GM21786 (cell line): Measurements from ENCODE around the gene TMEM163.

Experiments used
- ATAC-seq: cut with Tn5 transposase; IDR thresholded peaks from one replicate; pipeline ENCODE4 v1.9.1; 2021; ENCODE audit not compliant: unreplicated experiment

Gene TMEM163

GRCh38 chr2:134693359-134694330 is 25.2 kb downstream of the TMEM163 start:
- ATAC-seq, result no peak

GRCh38 chr2:134692499-134692898 is 26.3 kb downstream of the TMEM163 start:
- no peak for ATAC-seq

GRCh38 chr2:134690629-134691215 is 28.1 kb downstream of the TMEM163 start:
- no peak for ATAC-seq

GRCh38 chr2:134689315-134689714 is 29.5 kb downstream of the TMEM163 start:
- no peak for ATAC-seq

GRCh38 chr2:134685967-134686366 is 32.8 kb downstream of the TMEM163 start:
- no peak for ATAC-seq

- no peak for ATAC-seq
Observed at GRCh38 chr2:134683561-134684112, 35.2 kb downstream of the TMEM163 start.

GRCh38 chr2:134682726-134683125 is 36.1 kb downstream of the TMEM163 start:
- no peak for ATAC-seq

GRCh38 chr2:134681201-134681600 is 37.6 kb downstream of the TMEM163 start:
- no peak for ATAC-seq

GRCh38 chr2:134679745-134680144 is 39.1 kb downstream of the TMEM163 start:
- no peak for ATAC-seq

- no peak for ATAC-seq
Observed at GRCh38 chr2:134679294-134679693, 39.5 kb downstream of the TMEM163 start.

- ATAC-seq, result no peak
Observed at GRCh38 chr2:134677856-134678756, 40.7 kb downstream of the TMEM163 start.

- no peak for ATAC-seq
Observed at GRCh38 chr2:134676960-134677359, 41.8 kb downstream of the TMEM163 start.

- no peak for ATAC-seq
Observed at GRCh38 chr2:134675314-134675713, 43.5 kb downstream of the TMEM163 start.

GRCh38 chr2:134674687-134675086 is 44.1 kb downstream of the TMEM163 start:
- ATAC-seq, result no peak

- no peak for ATAC-seq
Observed at GRCh38 chr2:134671513-134671912, 47.3 kb downstream of the TMEM163 start.

GRCh38 chr2:134670955-134671354 is 47.8 kb downstream of the TMEM163 start:
- ATAC-seq, result no peak

GRCh38 chr2:134669731-134670669 is 48.8 kb downstream of the TMEM163 start:
- no peak for ATAC-seq

- ATAC-seq, result no peak
Observed at GRCh38 chr2:134668821-134669220, 50.0 kb downstream of the TMEM163 start.

GRCh38 chr2:134667541-134667940 is 51.3 kb downstream of the TMEM163 start:
- no peak for ATAC-seq

- no peak for ATAC-seq
Observed at GRCh38 chr2:134667081-134667480, 51.7 kb downstream of the TMEM163 start.
